PFSK-1 (cell line): Measurements from ENCODE around the gene NRSN1.

Experiments
- FOXP2 ChIP-seq: optimal IDR thresholded peaks from 2 replicates; pipeline ENCODE3; 2011; ENCODE audit warnings: borderline replicate concordance, control low read depth, inconsistent platforms; ENCODE audit not compliant: insufficient read depth; ENCODE audit errors: extremely low read length, extremely low read depth
- POLR2AphosphoS5 ChIP-seq: IDR thresholded peaks from 2 replicates; pipeline ENCODE4 v1.6.1; 2012; ENCODE audit warnings: low read depth, mild to moderate bottlenecking, control low read depth, low read length, moderate library complexity
- SIN3A ChIP-seq: IDR thresholded peaks from 2 replicates; pipeline ENCODE4 v1.6.1; 2012; ENCODE audit warnings: mild to moderate bottlenecking, low read length, moderate library complexity, borderline replicate concordance; ENCODE audit not compliant: insufficient read depth
- TAF1 ChIP-seq: IDR thresholded peaks from 2 replicates; pipeline ENCODE4 v1.6.1; 2012; ENCODE audit warnings: low read length, control low read depth, borderline replicate concordance; ENCODE audit not compliant: insufficient read depth
- TF ChIP-seq, protein P1 (sequence below), 2 experiments: IDR thresholded peaks; 2 replicates each; pipeline versions ENCODE4 v1.6.1 to v1.8.0; 2011 to 2012; ENCODE audit warnings: low read depth in 2 of 2, low read length in 2 of 2, control low read depth in 1 of 2, inconsistent platforms in 1 of 2, mild to moderate bottlenecking in 1 of 2, moderate library complexity in 1 of 2; ENCODE audit not compliant: insufficient read depth in 1 of 2

NRSN1 gene

DNA sequence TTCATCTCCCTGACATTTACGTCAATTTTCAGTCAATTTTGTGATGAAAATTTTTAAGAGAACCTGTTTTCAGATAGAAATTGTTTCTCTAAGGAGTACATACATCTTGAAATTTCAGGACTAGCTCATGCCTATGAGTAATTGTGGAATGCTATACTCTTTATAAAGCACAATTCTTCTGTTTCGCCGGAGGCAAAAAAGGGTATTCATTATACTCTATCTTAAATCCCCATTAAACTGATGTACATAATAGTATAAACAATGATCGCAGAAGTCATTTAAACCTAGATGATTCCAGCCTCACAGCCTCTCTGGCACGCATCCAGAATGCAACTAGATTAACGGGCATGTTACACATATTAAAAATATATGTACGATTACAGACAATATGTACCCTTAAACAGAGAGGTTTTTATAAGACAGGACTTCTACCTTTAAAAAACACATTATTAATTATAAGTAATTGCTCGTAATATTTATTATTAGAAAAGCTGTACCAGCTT, 62.6 kb downstream of the NRSN1 start:
- TF ChIP-seq POLR2AphosphoS5 (no peak), TAF1 (no peak), FOXP2 (no peak), SIN3A (no peak)
- TF ChIP-seq, protein P1, sequence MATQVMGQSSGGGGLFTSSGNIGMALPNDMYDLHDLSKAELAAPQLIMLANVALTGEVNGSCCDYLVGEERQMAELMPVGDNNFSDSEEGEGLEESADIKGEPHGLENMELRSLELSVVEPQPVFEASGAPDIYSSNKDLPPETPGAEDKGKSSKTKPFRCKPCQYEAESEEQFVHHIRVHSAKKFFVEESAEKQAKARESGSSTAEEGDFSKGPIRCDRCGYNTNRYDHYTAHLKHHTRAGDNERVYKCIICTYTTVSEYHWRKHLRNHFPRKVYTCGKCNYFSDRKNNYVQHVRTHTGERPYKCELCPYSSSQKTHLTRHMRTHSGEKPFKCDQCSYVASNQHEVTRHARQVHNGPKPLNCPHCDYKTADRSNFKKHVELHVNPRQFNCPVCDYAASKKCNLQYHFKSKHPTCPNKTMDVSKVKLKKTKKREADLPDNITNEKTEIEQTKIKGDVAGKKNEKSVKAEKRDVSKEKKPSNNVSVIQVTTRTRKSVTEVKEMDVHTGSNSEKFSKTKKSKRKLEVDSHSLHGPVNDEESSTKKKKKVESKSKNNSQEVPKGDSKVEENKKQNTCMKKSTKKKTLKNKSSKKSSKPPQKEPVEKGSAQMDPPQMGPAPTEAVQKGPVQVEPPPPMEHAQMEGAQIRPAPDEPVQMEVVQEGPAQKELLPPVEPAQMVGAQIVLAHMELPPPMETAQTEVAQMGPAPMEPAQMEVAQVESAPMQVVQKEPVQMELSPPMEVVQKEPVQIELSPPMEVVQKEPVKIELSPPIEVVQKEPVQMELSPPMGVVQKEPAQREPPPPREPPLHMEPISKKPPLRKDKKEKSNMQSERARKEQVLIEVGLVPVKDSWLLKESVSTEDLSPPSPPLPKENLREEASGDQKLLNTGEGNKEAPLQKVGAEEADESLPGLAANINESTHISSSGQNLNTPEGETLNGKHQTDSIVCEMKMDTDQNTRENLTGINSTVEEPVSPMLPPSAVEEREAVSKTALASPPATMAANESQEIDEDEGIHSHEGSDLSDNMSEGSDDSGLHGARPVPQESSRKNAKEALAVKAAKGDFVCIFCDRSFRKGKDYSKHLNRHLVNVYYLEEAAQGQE (IDR thresholded peaks at IDR 0.05; ENCODE audit: insufficient read depth in 1 of 2, low read depth in 2 of 2, low read length in 2 of 2): no peak

DNA sequence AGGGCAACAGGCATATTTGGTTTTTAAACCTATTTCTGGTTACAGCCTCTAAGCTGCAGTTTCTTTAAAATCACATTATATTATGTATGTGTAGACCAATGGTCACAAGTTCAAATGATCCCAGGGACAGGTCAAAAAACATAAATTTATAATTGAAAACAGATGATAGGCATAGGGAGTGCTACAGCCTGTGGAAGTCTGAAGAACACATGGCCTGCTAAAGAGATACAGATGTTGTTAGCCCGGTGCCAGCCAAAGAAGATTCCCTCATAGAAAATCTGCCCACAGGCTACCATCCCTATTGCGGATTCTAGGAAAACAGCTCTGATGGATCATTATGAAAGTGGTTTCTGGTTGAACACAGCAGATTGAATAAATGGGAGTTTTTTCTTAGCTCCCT, 65.3 kb downstream of the NRSN1 start:
- TF ChIP-seq POLR2AphosphoS5: no peak

DNA sequence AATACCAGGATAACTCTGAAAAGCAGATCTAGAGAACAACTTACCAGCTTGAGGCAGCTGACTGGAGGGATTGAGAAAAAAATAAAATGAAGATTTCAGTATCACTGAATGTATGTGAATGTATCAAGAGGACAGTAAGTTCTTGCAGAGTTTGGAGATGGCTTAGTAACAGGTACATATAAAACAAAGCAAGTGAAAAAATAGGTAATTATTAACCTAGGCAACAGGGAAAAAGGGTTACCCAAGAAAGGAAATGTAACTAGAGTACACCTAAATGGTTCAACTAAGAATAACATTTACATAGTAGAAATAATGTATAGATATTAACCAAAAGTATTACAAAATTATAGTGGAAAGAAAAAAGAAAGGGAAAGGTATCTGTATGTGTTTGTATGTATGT, 67.3 kb downstream of the NRSN1 start:
- no peak for TF ChIP-seq TAF1
- no peak for TF ChIP-seq POLR2AphosphoS5
- TF ChIP-seq, protein P1 (IDR thresholded peaks at IDR 0.05; ENCODE audit: insufficient read depth in 1 of 2, low read depth in 2 of 2, low read length in 2 of 2): no peak
- no peak for TF ChIP-seq FOXP2
- no peak for TF ChIP-seq SIN3A

DNA sequence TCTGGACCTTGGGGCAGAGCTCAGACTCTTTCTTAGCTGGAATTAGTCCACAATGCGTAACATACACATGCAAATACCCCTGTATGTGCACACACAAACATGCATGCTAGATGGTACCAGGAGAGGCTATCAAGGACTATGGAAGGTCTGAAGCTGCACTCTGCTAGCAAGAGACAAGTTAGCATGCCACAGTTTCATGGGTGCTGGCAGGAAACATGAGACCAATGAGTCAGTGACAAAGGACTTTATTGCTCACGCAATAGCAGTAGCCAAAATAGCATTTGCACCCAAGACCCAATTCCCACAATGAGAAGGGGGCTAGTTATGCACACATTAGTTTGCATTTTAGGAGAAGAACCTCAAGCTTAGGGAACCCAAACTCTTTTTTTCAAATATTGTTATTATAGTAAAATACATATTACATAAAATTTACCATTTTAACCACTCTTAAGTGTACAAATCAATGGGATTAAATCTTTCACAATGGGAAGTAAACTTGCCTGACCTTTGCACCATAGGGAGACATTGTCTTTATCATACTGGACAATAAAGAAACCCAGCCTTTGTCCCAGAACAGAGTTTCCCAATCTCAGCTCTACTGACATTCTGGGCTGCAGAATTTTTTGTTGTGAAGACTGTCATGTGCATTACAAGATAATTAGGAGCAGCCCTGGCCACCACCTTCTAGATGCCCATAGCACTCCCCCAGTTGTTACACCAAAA, 69.1 kb downstream of the NRSN1 start:
- TF ChIP-seq TAF1 (no peak), POLR2AphosphoS5 (no peak)

DNA sequence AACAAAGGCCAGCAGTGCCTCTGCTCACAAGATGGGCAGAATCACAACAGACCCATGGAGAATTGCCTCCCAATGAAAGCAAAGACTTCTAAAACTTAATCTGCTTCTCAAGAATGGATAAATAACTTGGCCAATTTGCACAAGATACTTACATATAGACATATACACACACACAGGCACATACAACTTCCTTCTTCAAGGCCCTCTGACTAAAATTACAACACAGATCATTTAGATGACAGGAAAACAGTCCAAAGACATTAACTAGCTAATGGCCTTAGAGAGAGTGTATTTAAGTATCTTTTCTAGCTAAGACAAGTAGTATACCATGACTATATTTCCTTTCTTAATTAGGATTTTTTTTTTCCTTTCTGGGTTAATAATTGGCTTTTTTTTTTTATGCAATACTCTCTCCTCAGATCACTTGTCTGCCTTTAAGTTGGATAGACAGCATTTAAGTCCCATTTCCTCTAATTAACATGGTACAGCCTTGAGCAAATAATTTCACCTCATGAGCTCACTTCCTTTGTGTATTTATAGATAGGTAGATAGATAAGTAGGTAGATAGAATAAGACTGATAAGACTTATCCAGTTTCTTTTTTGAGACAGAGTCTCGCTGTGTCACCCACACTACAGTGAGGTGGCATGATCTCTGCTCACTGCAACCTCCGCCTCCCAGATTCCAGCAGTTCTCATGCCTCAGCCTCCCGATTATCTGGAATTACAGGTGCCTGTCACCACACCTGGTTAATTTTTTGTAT, 70.0 kb downstream of the NRSN1 start:
- no peak for TF ChIP-seq POLR2AphosphoS5
- no peak for TF ChIP-seq FOXP2
- TF ChIP-seq TAF1: no peak
- TF ChIP-seq, protein P1 (IDR thresholded peaks at IDR 0.05; ENCODE audit: insufficient read depth in 1 of 2, low read depth in 2 of 2, low read length in 2 of 2): no peak
- no peak for TF ChIP-seq SIN3A
